ENCODE results near the gene BCL2A1.
"Not testable (repeated sequence)": the region's sequence is repeated elsewhere in the genome, so short reads cannot be mapped to it uniquely, and the experiment has no call there.

Gene BCL2A1

DNA sequence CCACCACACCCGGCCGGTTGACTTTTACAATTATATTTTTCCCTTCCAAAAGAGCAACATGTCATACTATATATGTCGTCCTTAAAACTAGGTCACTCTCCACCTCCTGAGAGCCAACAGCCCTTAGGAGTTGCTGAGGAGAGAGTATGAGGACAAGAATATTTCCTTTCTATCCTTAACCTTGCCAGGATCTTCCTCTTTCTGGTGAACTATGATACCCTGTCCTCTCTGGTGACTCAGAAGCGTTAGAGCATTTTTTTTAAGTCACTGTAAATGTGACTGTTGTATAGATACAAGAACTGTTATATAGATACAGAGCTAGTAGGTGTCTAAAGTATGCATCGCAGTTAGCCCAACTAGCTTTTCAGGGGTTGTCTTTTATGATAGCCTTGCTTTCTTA, 40.5 kb downstream of the BCL2A1 start:
- intact Hi-C loops (cut with DNase I) = no loop called here
- no peak for DNase-seq

DNA sequence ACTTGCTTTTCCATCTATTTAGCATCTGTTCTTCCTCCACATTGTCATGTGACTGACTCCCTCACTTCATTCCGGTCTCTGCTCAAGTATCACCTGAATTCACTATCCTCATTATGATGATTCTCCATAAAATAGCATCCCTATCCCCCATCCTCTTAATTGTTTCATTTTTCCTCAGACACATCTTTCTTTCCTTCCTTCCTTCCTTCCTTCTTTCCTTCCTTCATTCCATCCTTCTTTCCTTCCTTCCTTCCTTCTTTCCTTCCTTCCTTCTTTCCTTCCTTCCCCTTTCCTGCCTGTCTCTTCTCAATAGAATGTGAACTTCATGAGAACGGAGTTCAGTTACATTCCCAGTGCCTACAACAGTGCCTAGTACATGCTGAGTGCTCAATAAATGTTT, 41.6 kb downstream of the BCL2A1 start:
- intact Hi-C loops (cut with DNase I) = no loop called here
- DNase-seq = no peak

DNA sequence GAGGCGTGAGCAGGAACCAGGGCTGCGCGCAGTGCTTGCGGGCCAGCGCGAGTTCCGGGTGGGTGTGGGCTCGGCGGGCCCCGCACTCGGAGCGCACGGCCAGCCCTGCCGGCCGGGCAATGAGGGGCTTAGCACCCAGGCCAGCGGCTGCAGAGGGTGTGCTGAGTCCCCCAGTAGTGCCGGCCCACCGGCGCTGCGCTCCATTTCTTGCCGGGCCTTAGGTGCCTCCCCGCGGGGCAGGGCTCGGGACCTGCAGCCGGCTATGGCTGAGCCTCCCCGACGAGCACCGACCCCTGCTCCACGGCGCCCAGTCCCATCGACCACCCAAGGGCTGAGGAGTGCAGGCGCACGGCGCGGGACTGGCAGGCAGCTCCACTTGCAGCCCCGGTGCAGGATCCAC, 44.9 kb downstream of the BCL2A1 start:
- DNase-seq; intact Hi-C loops (cut with DNase I): not testable (repeated sequence)

DNA sequence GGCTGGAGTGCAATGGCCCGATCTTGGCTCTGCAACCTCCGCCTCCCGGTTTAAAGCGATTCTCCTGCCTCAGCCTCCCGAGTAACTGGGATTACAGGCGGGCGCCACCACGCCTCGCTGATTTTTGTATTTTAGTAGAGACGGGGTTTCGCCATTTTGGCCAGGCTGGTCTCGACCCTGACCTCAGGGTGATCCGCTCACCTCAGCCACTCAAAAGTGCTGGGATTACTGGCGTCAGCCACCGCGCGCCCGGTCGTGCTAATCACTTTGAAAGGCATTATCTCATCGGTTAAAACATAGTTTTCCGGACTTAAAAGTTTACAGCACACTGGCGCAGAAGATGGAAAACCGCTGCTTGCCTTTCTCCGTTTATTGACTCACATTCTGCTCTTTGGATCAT, 46.6 kb downstream of the BCL2A1 start:
- intact Hi-C loops (cut with DNase I) = no loop called here
- no peak for DNase-seq

DNA sequence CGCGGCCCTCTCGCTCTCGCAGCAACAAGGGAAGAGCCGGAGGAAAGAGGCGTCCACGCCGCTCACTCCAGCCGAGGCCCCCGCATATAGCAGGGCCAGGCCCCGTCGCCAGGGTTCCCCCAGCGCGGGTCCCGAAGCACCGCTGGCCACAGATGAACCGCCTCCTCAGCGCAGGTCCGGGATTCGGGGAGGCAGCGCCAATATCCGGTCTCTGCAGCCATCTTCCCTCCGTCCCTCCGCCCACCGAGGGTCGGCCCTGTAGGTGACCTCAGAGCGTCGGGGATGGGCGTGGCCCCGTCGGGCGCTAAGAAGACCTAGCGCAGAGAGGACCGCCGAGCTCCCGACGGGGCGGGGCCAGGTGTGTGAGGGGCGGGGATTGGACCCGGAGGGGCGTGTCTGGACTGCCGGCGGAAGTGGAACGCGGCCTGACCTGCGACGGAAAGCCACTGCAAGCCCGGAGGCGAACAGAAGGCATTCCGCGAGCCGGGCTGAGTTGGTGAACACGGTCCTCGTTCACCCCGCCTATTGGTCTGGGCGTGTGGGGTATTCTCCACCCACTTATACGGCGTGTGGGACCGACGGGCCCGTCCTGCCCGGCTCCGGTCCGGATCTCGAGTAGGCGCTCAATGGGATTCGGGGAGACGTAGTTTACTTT, 47.4 kb downstream of the BCL2A1 start:
- DNase-seq = peak; percentile 65 to 97 (median 80)
- intact Hi-C loops (cut with DNase I) = loop anchor here (2.0 kb wide), 1 partner anchor 27 kb away; the partner anchor contains the start of gene MTHFS

DNA sequence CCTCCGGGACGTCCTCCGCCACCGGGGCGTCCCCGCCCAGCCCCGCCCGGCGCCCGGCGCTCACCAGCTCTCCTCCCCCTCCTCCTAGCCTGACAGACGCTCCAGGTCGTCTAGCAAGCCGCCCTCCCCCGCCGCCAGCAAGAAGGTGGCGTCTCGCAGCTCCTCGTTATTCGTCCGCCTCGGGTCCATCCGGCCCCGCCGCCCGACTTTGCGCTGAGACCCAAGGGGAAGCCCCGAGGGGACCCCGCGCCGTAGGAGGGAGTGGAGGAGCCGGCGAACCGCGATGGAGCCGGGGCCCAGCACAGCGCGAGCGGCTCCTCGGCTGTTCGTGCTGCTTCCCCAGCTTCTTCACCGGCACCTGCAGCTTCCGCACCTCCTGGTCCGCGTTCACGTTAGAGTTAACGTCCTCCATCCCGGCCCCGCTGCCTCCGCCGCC, 47.9 kb downstream of the BCL2A1 start:
- intact Hi-C loops (cut with DNase I) = loop anchor here (2.0 kb wide), 1 partner anchor 26 kb away; the partner anchor contains the start of gene MTHFS
- DNase-seq = peak; percentile 21 to 90 (median 38)

DNA sequence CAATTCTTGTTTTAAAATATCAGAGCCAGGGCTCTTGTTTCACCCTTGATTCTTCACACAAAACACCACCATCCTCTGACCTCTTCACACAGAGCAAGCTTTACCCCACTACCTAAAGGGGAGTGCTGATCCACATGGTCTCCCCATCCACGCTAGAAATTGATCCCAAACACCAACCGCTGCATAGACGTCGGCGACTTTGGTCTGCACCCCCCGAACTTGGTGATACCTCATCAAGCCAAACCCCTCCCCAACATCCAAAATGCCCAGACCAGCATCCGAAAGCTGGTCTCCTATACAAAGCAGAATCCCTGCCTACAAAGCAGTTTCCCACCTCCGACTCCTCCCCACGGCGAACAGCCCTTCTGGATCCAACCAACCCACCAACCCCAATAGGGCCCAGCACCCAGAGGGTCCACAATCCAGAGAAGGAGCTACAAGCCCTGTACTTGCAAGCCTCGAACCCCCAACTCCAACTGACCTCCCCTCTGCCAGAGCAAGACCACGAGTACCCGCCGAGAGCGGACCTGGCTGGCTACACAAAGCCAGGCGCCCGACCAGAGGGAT, 48.4 kb downstream of the BCL2A1 start:
- intact Hi-C loops (cut with DNase I) = loop anchor here (2.0 kb wide), 1 partner anchor 26 kb away; the partner anchor contains the start of gene MTHFS
- DNase-seq = peak in 2 of 10 donors; percentile 25 to 84

DNA sequence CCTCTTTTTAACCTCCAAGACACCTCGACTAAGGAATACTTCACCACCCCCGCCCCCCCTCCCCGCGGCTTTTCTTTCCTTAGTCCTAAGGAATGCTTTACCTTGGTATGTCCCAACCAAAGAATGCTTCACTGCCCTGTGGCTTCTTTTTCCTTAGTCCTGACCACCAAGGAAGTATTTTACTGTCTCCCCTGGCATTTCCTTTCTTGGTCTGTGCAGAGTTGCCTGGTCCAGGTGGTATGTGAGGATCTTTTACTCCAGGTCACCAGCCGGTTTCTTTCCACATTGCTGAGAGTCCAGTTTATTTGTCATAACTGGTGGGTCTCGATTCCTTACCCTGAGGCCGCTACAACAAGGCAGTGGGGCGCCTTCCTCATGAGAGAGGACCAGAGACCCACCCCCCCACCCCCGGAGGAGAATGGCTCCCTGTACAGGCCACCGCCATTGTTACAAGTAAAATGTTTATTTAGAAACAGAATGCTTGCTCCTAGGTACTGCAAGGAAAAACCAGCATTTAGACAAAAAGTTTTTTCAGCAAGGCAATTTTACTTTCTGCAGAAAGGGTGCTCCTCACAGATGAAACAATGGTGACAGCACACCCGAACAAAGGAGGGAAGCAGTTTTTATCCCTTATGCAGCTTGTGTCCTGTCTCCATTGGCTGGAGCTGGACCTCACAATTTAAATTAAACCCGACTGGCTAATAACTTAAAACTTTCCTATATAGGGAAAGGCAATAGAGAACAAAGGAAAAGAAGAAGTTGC, 51.1 kb downstream of the BCL2A1 start:
- intact Hi-C loops (cut with DNase I) = no loop called here
- no peak for DNase-seq

DNA sequence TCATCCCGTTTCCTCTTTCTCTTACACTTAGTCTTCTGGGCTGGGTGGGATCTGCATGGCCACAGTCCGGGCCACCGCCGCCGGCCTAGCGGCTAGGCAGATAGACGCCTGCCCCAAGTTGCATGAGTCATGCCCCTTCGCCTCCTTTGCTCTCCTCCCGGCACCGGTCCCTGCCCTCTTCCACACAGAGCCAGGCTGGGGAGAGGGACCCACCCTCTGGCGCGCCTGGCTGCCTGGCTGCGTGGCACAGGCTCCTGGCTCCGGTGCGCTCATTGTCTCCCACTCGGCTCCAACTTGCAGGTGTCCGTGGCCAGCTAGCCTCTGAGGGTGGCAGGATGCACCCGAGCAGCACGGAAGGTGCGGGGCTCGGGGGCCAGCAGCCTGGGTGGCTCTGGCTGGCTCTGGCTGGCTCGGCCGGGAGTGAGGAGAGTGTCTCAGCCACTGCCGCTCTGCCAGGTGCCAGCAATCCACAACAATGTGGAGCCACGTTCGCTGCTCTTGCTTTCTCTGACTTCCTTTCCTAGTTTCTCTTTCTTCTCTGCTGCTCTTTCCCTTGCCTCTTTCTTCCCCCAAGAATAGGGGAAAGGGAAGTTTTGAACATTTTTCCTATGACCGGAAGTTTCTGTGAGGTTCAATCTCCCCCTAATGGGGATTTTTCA, 51.8 kb downstream of the BCL2A1 start:
- no peak for DNase-seq
- intact Hi-C loops (cut with DNase I) = no loop called here

DNA sequence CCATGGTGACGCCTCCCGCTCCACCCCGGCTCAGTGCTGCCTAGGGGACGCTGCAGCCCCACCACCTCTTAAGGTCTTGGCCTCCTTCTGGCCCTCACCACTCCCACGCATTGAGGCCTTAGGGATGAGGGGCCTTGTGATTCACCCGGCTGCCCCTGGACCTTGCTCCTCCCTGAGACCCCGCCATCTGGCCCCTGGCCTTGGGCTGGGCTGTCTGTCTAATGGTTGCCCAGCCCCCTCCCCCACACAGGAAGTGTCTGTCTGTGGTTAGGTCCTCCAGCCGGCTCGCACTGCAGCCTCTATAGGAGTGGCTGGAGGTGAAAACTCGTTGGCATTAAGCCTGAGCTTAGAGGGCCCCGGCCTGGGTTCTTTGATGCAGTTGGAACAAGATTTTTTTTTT, 52.7 kb downstream of the BCL2A1 start:
- intact Hi-C loops (cut with DNase I) = no loop called here
- DNase-seq = no peak

DNA sequence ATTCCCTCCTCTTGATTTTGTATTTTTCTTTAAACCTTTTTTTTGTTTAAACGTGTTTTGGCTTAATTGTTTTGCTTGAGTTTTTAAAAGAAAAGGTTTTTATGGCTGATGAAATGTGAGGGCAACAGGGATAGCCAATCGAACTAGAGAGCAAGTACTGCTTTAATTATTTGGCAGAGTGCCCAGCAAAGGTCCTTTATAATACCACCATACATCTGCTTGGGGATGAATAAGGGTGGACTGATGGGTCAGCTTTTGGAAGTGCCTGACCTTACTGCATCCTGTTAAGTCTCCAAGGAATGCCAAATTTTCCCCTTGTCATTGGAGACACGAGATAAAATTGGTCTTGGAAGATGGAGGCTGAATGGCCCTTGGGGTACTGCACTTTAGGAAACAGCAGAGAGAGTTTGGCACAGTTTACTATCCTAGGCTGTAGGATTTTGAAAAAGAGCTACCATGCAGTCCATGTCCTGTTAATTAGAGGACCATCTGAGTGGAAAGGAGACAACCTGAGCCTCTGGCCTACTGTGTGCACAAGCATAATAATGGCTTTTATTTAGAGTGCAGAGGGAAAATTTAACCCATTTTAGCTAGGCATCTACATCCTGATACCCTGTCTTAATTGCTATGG, 54.4 kb downstream of the BCL2A1 start:
- intact Hi-C loops (cut with DNase I) = no loop called here
- no peak for DNase-seq

DNA sequence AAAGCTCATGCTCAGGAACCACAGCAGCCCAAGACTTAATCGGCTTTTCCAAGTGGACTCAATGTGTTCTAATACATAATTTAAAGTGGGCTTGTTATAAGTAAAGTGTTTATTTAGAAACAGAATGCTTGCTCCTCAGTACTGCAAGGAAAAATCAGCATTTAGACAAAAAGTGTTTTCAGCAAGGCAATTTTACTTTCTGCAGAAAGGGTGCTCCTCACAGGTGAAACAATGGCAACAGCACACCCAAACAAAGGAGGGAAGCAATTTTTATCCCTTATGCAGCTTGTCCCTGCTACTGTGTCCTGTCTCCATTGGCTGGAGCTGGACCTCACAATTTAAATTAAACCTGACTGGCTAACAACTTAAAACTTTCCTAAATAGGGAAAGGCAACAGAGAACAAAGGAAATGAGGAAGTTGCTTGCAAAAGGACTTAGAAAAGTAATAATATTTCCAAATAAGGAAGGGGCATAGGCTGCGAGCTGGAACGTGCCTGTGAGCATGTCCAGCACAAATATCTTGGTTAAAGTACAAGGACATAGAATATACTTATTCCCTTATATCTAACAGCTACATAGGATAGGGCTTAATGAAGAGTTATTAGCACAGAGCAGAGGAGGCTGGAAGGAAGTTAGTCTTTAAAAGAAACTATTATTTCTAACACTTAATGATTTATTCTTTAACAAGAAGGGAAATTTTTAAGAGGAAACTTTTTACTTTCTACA, 55.1 kb downstream of the BCL2A1 start:
- intact Hi-C loops (cut with DNase I); DNase-seq: not testable (repeated sequence)

DNA sequence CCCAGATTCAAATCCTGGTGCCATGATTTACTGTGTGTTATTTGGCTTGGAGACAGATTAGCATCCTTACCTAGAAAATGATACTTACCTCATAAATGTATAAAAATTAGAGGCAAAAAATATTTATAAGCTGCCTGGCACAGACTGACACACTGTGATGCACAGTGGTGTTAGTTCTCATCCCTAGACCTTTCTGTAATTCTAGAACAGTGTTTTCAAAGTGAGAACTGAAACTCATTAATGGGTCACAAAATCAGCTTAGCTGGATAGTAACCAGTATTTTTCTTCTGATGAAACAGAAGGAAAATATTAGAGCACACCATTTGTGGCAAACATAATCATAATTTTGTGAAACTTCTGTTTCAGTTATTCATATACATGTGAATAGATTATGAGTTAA, 56.3 kb downstream of the BCL2A1 start:
- intact Hi-C loops (cut with DNase I) = no loop called here
- no peak for DNase-seq

Data from posterior cingulate gyrus (tissue), 11 donors.